HepG2 (cell line): ENCODE results near the gene TMIGD3. TPM values are rescaled to one million over a fixed set of nuclear protein-coding genes. Genes with fewer than 3 reads are reported as not detected.

Experiments used
- ATM ChIP-seq: fragments of 450-650 bp; IDR thresholded peaks from 2 replicates; pipeline ENCODE4 v1.7.1; 2017; ENCODE audit warnings: mild to moderate bottlenecking, borderline replicate concordance
- ERF ChIP-seq: IDR thresholded peaks from 2 replicates; pipeline ENCODE4 v1.6.1; 2018; ENCODE audit warnings: missing biosample characterization, missing genetic modification reagents
- FOXM1 ChIP-seq: sonication (generic); formaldehyde crosslinking; IDR thresholded peaks from 2 replicates; pipeline ENCODE4 v1.5.0; 2020; ENCODE audit warnings: missing genetic modification reagents
- KDM1A ChIP-seq: IDR thresholded peaks from 2 replicates; pipeline ENCODE4 v1.6.1; 2016; ENCODE audit warnings: missing compliant biosample characterization
- KDM2A ChIP-seq: sonication (generic); formaldehyde crosslinking; IDR thresholded peaks from 2 replicates; pipeline ENCODE4 v1.4.0; 2020; ENCODE audit warnings: low read depth, missing genetic modification reagents, borderline replicate concordance
- NFE2L2 ChIP-seq: fragments of 150-350 bp; IDR thresholded peaks from 2 replicates; pipeline ENCODE4 v1.6.1; 2014; ENCODE audit warnings: low read length
- SIN3B ChIP-seq: fragments of 150-350 bp; IDR thresholded peaks from 2 replicates; pipeline ENCODE4 v1.6.1; 2014; ENCODE audit warnings: low read length
- TAF15 ChIP-seq: fragments of 200-400 bp; formaldehyde crosslinking; IDR thresholded peaks from one replicate; pipeline ENCODE4 v1.6.1; 2018; ENCODE audit warnings: mild to moderate bottlenecking, low read depth, low read length; ENCODE audit not compliant: poor library complexity, severe bottlenecking
- YY1 ChIP-seq: IDR thresholded peaks from 2 replicates; pipeline ENCODE4 v1.6.1; 2011; ENCODE audit warnings: low read length, low read depth, moderate library complexity, mild to moderate bottlenecking; ENCODE audit not compliant: insufficient read depth, insufficient replicate concordance
- ZHX2 ChIP-seq, 2 experiments: sonication (generic) in 1 of 2; formaldehyde crosslinking in 1 of 2; IDR thresholded peaks; 2 replicates each; pipeline versions ENCODE4 v1.6.1 to v1.9.0; 2014 to 2022; ENCODE audit warnings: antibody characterized with exemption in 1 of 2, borderline replicate concordance in 1 of 2, inconsistent platforms in 1 of 2, low read depth in 1 of 2, missing genetic modification reagents in 1 of 2
- ZNF180 ChIP-seq: sonication (generic); formaldehyde crosslinking; IDR thresholded peaks from 2 replicates; pipeline ENCODE4 v1.4.0; 2020; ENCODE audit warnings: low read depth, missing genetic modification reagents, borderline replicate concordance
- ZNF256 ChIP-seq: sonication (generic); formaldehyde crosslinking; conservative IDR thresholded peaks from 2 replicates; pipeline ENCODE4 v1.4.0; 2020; ENCODE audit warnings: missing genetic modification reagents
- ZNF354B ChIP-seq: sonication (generic); formaldehyde crosslinking; IDR thresholded peaks from 2 replicates; pipeline ENCODE4 v1.8.0; 2022; ENCODE audit warnings: mild to moderate bottlenecking, missing genetic modification reagents
- ZNF431 ChIP-seq: sonication (generic); formaldehyde crosslinking; IDR thresholded peaks from 2 replicates; pipeline ENCODE4 v1.9.0; 2022; ENCODE audit warnings: missing genetic modification reagents, low read depth, mild to moderate bottlenecking, borderline replicate concordance
- ZNF556 ChIP-seq: sonication (generic); formaldehyde crosslinking; IDR thresholded peaks from 2 replicates; pipeline ENCODE4 v1.4.0; 2020; ENCODE audit warnings: mild to moderate bottlenecking, missing genetic modification reagents, borderline replicate concordance
- ZSCAN22 ChIP-seq: sonication (generic); formaldehyde crosslinking; IDR thresholded peaks from 2 replicates; pipeline ENCODE4 v1.4.0; 2020; ENCODE audit warnings: mild to moderate bottlenecking, missing genetic modification reagents
- polyA plus RNA-seq, 8 experiments: library from polyadenylated mRNA; depleted of rRNA in 3 of 8; stranded (reverse) in 7 of 8; unstranded in 1 of 8; fragments of >200 nt; fragmentation: Illumina TruSeq in 4 of 8; extraction: Trizol in 4 of 8; gene quantifications; 2 replicates each; pipeline versions ENCODE4 v1.2.1 to v1.2.3, GENCODE V29; 2011 to 2016; ENCODE audit warnings: low read depth in 4 of 8, missing spikeins in 1 of 8, mixed read lengths in 1 of 8; ENCODE audit not compliant: insufficient read depth in 1 of 8
- total RNA-seq, 5 experiments: library from RNA; depleted of rRNA; stranded (reverse); fragments of >200 nt; fragmentation: Illumina TruSeq; extraction: Trizol; gene quantifications; 2 replicates each; pipeline ENCODE4 v1.2.3, GENCODE V29; 2016; ENCODE audit warnings: low read depth in 1 of 5
- TF ChIP-seq, protein P1 (sequence below): sonication (generic); formaldehyde crosslinking; conservative IDR thresholded peaks from 2 replicates; pipeline ENCODE4 v1.4.0; 2020; ENCODE audit warnings: mild to moderate bottlenecking, missing genetic modification reagents, moderate library complexity

TMIGD3 gene
- total and polyA plus RNA-seq, 2 of the 13 experiments (the other 11 are each of a cell fraction or from before 2014, with no cell fraction given), result not detected

- TF ChIP-seq ZHX2 (IDR thresholded peaks at IDR 0.05; ENCODE audit: low read depth), result no peak
- no peak for TF ChIP-seq ZHX2 (CRISPR knock-in tag; IDR thresholded peaks at IDR 0.05; ENCODE audit: borderline replicate concordance)
- no peak for TF ChIP-seq ZNF556
- TF ChIP-seq ZNF431 (CRISPR knock-in tag), result no peak
- TF ChIP-seq ZNF256, result no peak
- TF ChIP-seq, protein P1, sequence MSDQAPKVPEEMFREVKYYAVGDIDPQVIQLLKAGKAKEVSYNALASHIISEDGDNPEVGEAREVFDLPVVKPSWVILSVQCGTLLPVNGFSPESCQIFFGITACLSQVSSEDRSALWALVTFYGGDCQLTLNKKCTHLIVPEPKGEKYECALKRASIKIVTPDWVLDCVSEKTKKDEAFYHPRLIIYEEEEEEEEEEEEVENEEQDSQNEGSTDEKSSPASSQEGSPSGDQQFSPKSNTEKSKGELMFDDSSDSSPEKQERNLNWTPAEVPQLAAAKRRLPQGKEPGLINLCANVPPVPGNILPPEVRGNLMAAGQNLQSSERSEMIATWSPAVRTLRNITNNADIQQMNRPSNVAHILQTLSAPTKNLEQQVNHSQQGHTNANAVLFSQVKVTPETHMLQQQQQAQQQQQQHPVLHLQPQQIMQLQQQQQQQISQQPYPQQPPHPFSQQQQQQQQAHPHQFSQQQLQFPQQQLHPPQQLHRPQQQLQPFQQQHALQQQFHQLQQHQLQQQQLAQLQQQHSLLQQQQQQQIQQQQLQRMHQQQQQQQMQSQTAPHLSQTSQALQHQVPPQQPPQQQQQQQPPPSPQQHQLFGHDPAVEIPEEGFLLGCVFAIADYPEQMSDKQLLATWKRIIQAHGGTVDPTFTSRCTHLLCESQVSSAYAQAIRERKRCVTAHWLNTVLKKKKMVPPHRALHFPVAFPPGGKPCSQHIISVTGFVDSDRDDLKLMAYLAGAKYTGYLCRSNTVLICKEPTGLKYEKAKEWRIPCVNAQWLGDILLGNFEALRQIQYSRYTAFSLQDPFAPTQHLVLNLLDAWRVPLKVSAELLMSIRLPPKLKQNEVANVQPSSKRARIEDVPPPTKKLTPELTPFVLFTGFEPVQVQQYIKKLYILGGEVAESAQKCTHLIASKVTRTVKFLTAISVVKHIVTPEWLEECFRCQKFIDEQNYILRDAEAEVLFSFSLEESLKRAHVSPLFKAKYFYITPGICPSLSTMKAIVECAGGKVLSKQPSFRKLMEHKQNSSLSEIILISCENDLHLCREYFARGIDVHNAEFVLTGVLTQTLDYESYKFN (CRISPR knock-in tag), result no peak
- no peak for TF ChIP-seq ZNF354B
- TF ChIP-seq FOXM1 (CRISPR knock-in tag), result no peak
- TF ChIP-seq SIN3B, result no peak
- no peak for TF ChIP-seq ATM
- TF ChIP-seq TAF15, result no peak
- peak; percentile 69; the same call in 1 of the 2 replicates for TF ChIP-seq KDM2A (CRISPR knock-in tag)
- no peak for TF ChIP-seq NFE2L2
- TF ChIP-seq ERF, result 0 out of 2 replicates have a peak, but pooled peaks have one; percentile 36
- no peak for TF ChIP-seq ZNF180 (CRISPR knock-in tag)
- no peak for TF ChIP-seq ZSCAN22 (CRISPR knock-in tag)
- no peak for TF ChIP-seq KDM1A (CRISPR knock-in tag)
- TF ChIP-seq YY1, result peak; percentile 34
Measured at GRCh38 chr1:111481387-111482221, 21.8 kb downstream of the TMIGD3 start (continued).
